Endothelial cell of umbilical vein (primary cell): ENCODE results near the gene RTL10. TPM values are rescaled to one million over a fixed set of nuclear protein-coding genes. Genes with fewer than 3 reads are reported as not detected.

Experiments
- BruUV-seq: library from RNA; stranded (reverse); fragments of 400-500 nt; replicated peaks from 2 replicates; lab custom pipeline; 2021; lab: Mats Ljungman, UMichigan
- CTCF ChIA-PET: fragments of 300-600, 350-600 bp; sonication (Branson Sonifier 250); formaldehyde crosslinking; loops from one replicate; lab custom pipeline; 2021; ENCODE audit warnings: antibody characterized with exemption, inconsistent platforms; lab: Charles Lee
- POLR2A ChIA-PET: fragments of 300-600, 350-600 bp; sonication (Branson Sonifier 250); formaldehyde crosslinking; loops from one replicate; lab custom pipeline; 2021; ENCODE audit warnings: antibody characterized with exemption, inconsistent platforms; lab: Charles Lee
- DNase-seq: peaks from one replicate; pipeline ENCODE4 v3.0.0-alpha.2; 2011; ENCODE audit warnings: low read depth, low spot score
- FAIRE-seq: peaks from 2 replicates; lab custom pipeline; 2011; peaks lifted over from hg19 to GRCh38; lab: Jason Lieb, UNC
- H2AFZ ChIP-seq: 2 replicates; pipeline ENCODE4 v1.6.0; 2012; ENCODE audit warnings: low read depth, low read length, control low read depth, inconsistent platforms
- H3K27ac ChIP-seq: 2 replicates; pipeline ENCODE4 v1.5.1; 2011; ENCODE audit warnings: low read depth, mild to moderate bottlenecking, control low read depth, low read length, moderate library complexity; ENCODE audit not compliant: insufficient read depth
- H3K27me3 ChIP-seq, 2 experiments: 2 replicates each; pipeline versions ENCODE4 v1.6.0 to v1.6.1; 2011; ENCODE audit warnings: low read length in 2 of 2, mixed read lengths in 1 of 2; ENCODE audit not compliant: control insufficient read depth in 2 of 2, insufficient read depth in 2 of 2
- H3K36me3 ChIP-seq, 2 experiments: 2 replicates in 1 of 2; 3 replicates in 1 of 2; pipeline ENCODE4 v1.5.1; 2011; ENCODE audit warnings: low read length in 2 of 2, mild to moderate bottlenecking in 1 of 2, moderate library complexity in 1 of 2; ENCODE audit not compliant: control insufficient read depth in 2 of 2, insufficient read depth in 2 of 2; ENCODE audit errors: extremely low read depth in 1 of 2
- H3K4me1 ChIP-seq: 3 replicates; pipeline ENCODE4 v1.5.1; 2011; ENCODE audit warnings: mild to moderate bottlenecking, low read length; ENCODE audit not compliant: control insufficient read depth, insufficient read depth; ENCODE audit errors: extremely low read depth
- H3K4me2 ChIP-seq: 2 replicates; pipeline ENCODE4 v1.6.1; 2011; ENCODE audit warnings: low read length, control low read depth, mixed read lengths; ENCODE audit not compliant: insufficient read depth
- H3K4me3 ChIP-seq, 3 experiments: fragments of 200-600 bp in 1 of 3; sonication (generic), shearing (Covaris generic) in 1 of 3; replicated peaks in 1 of 3; 2 replicates each; pipeline ENCODE4 v1.5.1; 2011 to 2016; ENCODE audit warnings: control low read depth in 3 of 3, low read length in 3 of 3, mild to moderate bottlenecking in 2 of 3, inconsistent platforms in 1 of 3, low read depth in 1 of 3, moderate library complexity in 1 of 3; ENCODE audit not compliant: insufficient read depth in 1 of 3
- H3K79me2 ChIP-seq: 2 replicates; pipeline ENCODE4 v1.6.0; 2012; ENCODE audit warnings: low read length, inconsistent platforms; ENCODE audit not compliant: control insufficient read depth, insufficient read depth
- H3K9ac ChIP-seq: replicated peaks from 2 replicates; pipeline ENCODE3; 2011; ENCODE audit warnings: low read length, control low read depth; ENCODE audit not compliant: insufficient read depth; ENCODE audit errors: extremely low read depth
- H3K9me1 ChIP-seq: replicated peaks from 3 replicates; pipeline ENCODE4 v1.6.0; 2011; ENCODE audit warnings: mild to moderate bottlenecking, low read length; ENCODE audit not compliant: control insufficient read depth, insufficient read depth; ENCODE audit errors: extremely low read depth
- H3K9me3 ChIP-seq: replicated peaks from 2 replicates; pipeline ENCODE4 v1.5.1; 2012; ENCODE audit warnings: low read length, inconsistent platforms; ENCODE audit not compliant: control insufficient read depth, insufficient read depth
- H4K20me1 ChIP-seq: replicated peaks from 2 replicates; pipeline ENCODE3; 2011; ENCODE audit warnings: mild to moderate bottlenecking, low read length; ENCODE audit not compliant: control insufficient read depth, insufficient read depth; ENCODE audit errors: extremely low read depth
- EZH2 ChIP-seq: IDR thresholded peaks from 2 replicates; pipeline ENCODE4 v1.6.1; 2012; ENCODE audit warnings: borderline replicate concordance, low read depth, mild to moderate bottlenecking, moderate library complexity, low read length, inconsistent platforms; ENCODE audit not compliant: severe bottlenecking
- FOS ChIP-seq: IDR thresholded peaks from 2 replicates; pipeline ENCODE4 v1.6.1; 2011; ENCODE audit warnings: mild to moderate bottlenecking, low read length, moderate library complexity, borderline replicate concordance; ENCODE audit not compliant: insufficient read depth
- GATA2 ChIP-seq: IDR thresholded peaks from 2 replicates; pipeline ENCODE4 v1.7.0; 2011; ENCODE audit warnings: low read depth, mild to moderate bottlenecking, moderate library complexity, mixed read lengths, low read length; ENCODE audit not compliant: insufficient read length, insufficient read depth
- JUN ChIP-seq: IDR thresholded peaks from 2 replicates; pipeline ENCODE4 v1.6.1; 2011; ENCODE audit warnings: borderline replicate concordance, low read depth; ENCODE audit not compliant: insufficient read length, insufficient read depth
- MYC ChIP-seq: IDR thresholded peaks from one replicate; pipeline ENCODE4 v1.6.1; 2011; ENCODE audit warnings: mild to moderate bottlenecking, low read depth, low read length
- POLR2A ChIP-seq: IDR thresholded peaks from 2 replicates; pipeline ENCODE4 v1.6.1; 2012; ENCODE audit warnings: low read depth, mild to moderate bottlenecking, control low read depth, low read length
- POLR2AphosphoS5 ChIP-seq: IDR thresholded peaks from 2 replicates; pipeline ENCODE4 v1.6.1; 2012; ENCODE audit warnings: low read depth, mild to moderate bottlenecking, control low read depth, low read length, moderate library complexity; ENCODE audit not compliant: insufficient read depth
- dilution Hi-C: fragments of 300-500 bp; cut with MboI; formaldehyde crosslinking; loops from one replicate; pipeline ENCODE4 v1.15.0; 2019; ENCODE audit warnings: low sequenced_read_pairs; ENCODE audit not compliant: extremely low pct_ligation_motif_present
- intact Hi-C: fragments of 100-400 bp; cut with micrococcal nuclease; formaldehyde crosslinking; loops from one replicate; pipeline ENCODE4 v1.10.0; 2022
- polyA plus RNA-seq, 4 experiments: library from polyadenylated mRNA; depleted of rRNA in 3 of 4; stranded (reverse) in 3 of 4; unstranded in 1 of 4; fragments of >200 nt; gene quantifications; 2 replicates each; pipeline versions ENCODE4 v1.2.1 to v1.2.3, GENCODE V29; 2011 to 2012; ENCODE audit warnings: missing spikeins in 1 of 4
- total RNA-seq: library from RNA; stranded (reverse); gene quantifications from 2 replicates; pipeline ENCODE4 v1.2.3, GENCODE V29; 2021
- TF ChIP-seq, protein P1 (sequence below), 2 donors: IDR thresholded peaks; 1 replicate in 1 of 2; 2 replicates in 1 of 2; pipeline ENCODE4 v1.5.1; 2011; ENCODE audit warnings: low read length in 2 of 2, mild to moderate bottlenecking in 2 of 2, moderate library complexity in 2 of 2, control low read depth in 1 of 2, inconsistent platforms in 1 of 2, low read depth in 1 of 2; ENCODE audit not compliant: insufficient read depth in 1 of 2; ENCODE audit errors: extremely low read depth in 1 of 2
- TF ChIP-seq, protein P2 (sequence below): IDR thresholded peaks from 2 replicates; pipeline ENCODE4 v1.6.1; 2011; ENCODE audit not compliant: insufficient read depth, insufficient read length

The RTL10 gene
- total and polyA plus RNA-seq, 2 donors (not counting 3 experiments of a cell fraction or from before 2014, with no cell fraction given): 31.9 to 40.8 TPM

DNA sequence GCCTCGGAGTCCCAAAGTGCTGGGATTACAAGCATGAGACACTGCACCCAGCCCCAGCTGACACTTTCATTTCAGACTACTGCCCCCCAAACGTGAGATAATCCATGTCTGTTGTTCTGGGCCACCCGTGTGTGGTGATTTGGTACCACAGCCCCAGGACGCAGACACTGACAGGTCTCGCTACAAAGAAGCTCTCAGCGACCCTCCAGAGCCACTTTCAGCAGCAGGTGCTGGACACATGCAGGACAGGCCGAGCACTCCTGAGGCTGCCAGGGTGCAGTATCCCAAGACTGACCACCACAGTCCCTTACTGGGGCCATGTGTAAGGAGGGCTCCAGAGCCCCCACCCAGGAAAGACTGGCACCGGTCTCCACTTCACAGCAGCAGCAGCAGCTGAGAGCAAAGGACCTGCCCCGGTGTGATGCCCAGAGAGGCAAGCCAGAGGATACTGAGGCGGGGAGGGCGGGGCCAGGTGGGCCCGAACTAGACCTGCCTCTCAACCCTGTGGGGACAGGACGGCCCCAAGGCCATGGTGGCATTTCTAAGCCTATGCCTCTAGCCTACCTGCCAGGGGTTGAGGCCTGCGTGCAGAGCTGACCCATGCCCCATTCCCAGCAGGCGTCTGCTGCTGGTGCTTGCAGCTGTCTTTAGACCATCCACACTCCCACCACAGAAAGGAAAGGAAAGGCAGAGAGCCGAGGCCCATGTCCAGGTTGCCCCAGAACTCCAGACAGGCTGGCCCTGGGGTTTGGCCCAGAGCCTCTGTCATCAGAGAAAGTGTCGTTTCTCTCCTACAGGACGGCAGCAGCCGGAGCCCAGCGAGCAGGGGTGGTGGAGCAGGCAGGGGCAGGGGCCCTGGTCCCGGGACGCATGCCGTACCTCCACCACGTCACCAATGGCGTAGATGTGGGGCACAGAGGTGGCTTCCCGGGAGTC lies 28.0 kb upstream of the RTL10 start:
- Histone ChIP-seq H3K4me2 (no peak overlapping the region), H3K27ac (peak overlapping the region; percentile 94), H4K20me1 (no peaks in the 10 kb centered on the region), H2AFZ (no peak overlapping the region), H3K4me1 (peaks cover 69% of the 10 kb centered on the region), H3K79me2 (peaks cover 33% of the 10 kb centered on the region), H3K4me3 (no peak overlapping the region), H3K27me3 (no peaks in the 10 kb centered on the region), H3K9ac (peak overlapping the region; percentile 26), H3K9me3 (no peaks in the 10 kb centered on the region), H3K36me3 (peaks cover 5 to 9% of the 10 kb centered on the region in 2 experiments), H3K9me1 (no peaks in the 10 kb centered on the region)
- peak; percentile 2 for TF ChIP-seq POLR2A
- no peak for TF ChIP-seq EZH2
- intact Hi-C loops (no loop called here), dilution Hi-C loops (no loop called here)
- POLR2A ChIA-PET: interaction anchor here (0.6 kb wide), 1 partner anchor 15 kb away, joined by 5 read pairs; no protein-coding TSS in a partner anchor
- DNase-seq (no peak), FAIRE-seq (no peak)
- CTCF ChIA-PET: no interaction called here
- BruUV-seq: TSS peak; percentile 84

DNA sequence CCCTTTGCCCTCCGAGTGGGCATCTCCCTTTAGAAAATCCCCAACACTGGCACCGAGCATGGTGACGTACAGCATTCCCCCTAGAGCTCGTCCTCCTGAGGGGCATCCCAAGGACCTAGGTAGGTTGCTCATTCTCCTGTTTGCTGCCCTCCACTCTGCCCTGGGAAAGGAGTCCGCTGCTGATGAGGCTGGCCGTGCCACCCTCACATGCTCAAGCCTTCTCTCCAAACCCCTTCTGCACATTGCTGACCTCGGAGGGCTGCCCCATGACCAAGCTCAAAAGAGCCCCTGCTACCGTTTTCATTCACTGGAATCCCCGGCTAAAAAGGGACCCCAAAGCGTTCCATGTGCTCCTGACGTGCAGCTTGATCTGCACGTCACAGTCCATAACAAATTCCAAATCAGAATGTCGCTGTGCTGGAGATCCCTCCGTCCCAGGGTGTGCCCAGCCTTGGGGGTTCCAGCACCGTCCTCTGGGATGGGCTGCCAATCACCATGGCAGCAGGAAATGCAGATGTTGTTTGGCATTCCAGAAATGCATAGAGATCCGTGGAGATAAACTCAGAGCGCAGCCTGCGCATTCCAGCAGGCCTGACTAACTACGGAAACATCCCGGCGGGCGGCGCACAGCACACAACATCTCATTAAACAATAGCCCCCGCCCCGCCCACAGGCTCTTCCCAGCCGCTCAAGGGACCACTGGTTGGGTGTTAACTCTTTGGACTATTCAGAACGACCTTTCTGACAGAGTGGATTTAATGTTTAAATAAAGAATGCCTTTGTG lies 26.3 kb upstream of the RTL10 start:
- Histone ChIP-seq H3K9ac (peak overlapping the region; percentile 95), H3K4me3 (peak overlapping the region; percentile 6 to 80 (median 57)), H2AFZ (no peak overlapping the region), H3K9me3 (no peaks in the 10 kb centered on the region), H4K20me1 (no peaks in the 10 kb centered on the region), H3K4me1 (peaks cover 69% of the 10 kb centered on the region), H3K9me1 (no peaks in the 10 kb centered on the region), H3K27ac (peak overlapping the region; percentile 95), H3K36me3 (peaks cover 7 to 11% of the 10 kb centered on the region in 2 experiments), H3K27me3 (no peaks in the 10 kb centered on the region), H3K79me2 (peaks cover 49% of the 10 kb centered on the region), H3K4me2 (peak overlapping the region; percentile 72)
- dilution Hi-C loops (no loop called here), intact Hi-C loops (loop anchor here (1.0 to 2.0 kb wide), 3 partner anchors 10 to 68 kb away; no protein-coding TSS in a partner anchor)
- CTCF ChIA-PET: interaction anchor here (1.2 to 1.7 kb wide), 4 partner anchors 9 to 157 kb away, joined by 4 to 9 read pairs (median 4); partner anchors contain the start of genes GNB1L, GP1BB and RTL10
- TF ChIP-seq POLR2A (peak; percentile 77), JUN (peak; percentile 88), POLR2AphosphoS5 (peak; percentile 99), GATA2 (peak; percentile 100), EZH2 (no peak), MYC (no peak), FOS (peak; percentile 94)
- TF ChIP-seq, protein P1, sequence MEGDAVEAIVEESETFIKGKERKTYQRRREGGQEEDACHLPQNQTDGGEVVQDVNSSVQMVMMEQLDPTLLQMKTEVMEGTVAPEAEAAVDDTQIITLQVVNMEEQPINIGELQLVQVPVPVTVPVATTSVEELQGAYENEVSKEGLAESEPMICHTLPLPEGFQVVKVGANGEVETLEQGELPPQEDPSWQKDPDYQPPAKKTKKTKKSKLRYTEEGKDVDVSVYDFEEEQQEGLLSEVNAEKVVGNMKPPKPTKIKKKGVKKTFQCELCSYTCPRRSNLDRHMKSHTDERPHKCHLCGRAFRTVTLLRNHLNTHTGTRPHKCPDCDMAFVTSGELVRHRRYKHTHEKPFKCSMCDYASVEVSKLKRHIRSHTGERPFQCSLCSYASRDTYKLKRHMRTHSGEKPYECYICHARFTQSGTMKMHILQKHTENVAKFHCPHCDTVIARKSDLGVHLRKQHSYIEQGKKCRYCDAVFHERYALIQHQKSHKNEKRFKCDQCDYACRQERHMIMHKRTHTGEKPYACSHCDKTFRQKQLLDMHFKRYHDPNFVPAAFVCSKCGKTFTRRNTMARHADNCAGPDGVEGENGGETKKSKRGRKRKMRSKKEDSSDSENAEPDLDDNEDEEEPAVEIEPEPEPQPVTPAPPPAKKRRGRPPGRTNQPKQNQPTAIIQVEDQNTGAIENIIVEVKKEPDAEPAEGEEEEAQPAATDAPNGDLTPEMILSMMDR (IDR thresholded peaks at IDR 0.05; ENCODE audit: extremely low read depth in 1 of 2, insufficient read depth in 1 of 2, low read depth in 1 of 2, low read length in 2 of 2): no peak
- TF ChIP-seq, protein P2, sequence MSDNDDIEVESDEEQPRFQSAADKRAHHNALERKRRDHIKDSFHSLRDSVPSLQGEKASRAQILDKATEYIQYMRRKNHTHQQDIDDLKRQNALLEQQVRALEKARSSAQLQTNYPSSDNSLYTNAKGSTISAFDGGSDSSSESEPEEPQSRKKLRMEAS: no peak
- FAIRE-seq: peak; percentile 100
- POLR2A ChIA-PET: interaction anchor here (1.3 to 1.8 kb wide), 3 partner anchors 9 to 11 kb away, joined by 3 to 9 read pairs (median 6); no protein-coding TSS in a partner anchor
- TSS peak; percentile 74 for BruUV-seq
- DNase-seq: peak; percentile 96
